NCI-H2227 (cell line): Measurements from ENCODE around the gene BMPR1A.

Experiments
- DNase-seq: peaks from one replicate; lab custom pipeline; 2025; ENCODE audit not compliant: unreplicated experiment; lab: John Stamatoyannopoulos, UW

BMPR1A gene

DNA sequence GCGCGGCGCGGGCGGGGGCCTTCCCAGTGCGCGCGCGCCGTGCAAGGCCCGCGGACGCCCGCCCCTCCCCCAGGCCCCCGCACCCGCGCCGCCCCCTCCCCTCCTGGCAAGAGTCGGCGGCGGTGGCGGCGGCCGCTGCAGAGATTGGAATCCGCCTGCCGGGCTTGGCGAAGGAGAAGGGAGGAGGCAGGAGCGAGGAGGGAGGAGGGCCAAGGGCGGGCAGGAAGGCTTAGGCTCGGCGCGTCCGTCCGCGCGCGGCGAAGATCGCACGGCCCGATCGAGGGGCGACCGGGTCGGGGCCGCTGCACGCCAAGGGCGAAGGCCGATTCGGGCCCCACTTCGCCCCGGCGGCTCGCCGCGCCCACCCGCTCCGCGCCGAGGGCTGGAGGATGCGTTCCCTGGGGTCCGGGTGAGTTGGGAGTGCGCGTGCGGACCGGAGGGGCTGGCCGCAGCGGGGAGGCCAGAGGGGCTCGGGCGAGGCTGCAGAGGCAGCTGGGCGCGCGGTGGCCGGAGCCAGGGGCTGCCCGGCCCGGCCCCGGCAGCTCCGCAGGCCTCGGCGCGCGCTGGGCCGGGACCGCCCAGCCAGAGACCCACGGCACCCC, at the start of gene BMPR1A:
Gene BMPR1A, plus strand, starts transcription at position 109 of the 602 bp plus-strand sequence. CDS start 119,400 bp downstream, outside the sequence.
- peak; percentile 63 for DNase-seq

DNA sequence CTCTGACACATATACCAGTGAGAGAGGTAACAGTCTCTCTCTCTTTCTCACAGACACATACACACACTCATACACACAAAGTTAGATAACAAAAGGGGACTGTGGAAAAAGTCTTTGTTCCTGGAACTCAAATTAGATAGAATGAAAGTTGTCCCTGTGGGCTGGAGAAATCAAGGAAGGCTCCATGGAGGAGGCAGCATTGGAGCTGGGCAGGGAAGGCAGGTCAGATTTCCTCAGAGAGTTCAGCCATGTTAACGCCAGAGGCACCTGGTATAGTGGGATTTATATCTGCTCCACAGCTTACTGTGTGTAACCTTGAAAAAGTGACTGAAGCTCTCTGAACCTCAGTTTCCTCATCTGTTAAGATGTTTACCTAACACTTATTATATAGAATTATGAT, 49.4 kb upstream of the BMPR1A start:
- DNase-seq: no peak

DNA sequence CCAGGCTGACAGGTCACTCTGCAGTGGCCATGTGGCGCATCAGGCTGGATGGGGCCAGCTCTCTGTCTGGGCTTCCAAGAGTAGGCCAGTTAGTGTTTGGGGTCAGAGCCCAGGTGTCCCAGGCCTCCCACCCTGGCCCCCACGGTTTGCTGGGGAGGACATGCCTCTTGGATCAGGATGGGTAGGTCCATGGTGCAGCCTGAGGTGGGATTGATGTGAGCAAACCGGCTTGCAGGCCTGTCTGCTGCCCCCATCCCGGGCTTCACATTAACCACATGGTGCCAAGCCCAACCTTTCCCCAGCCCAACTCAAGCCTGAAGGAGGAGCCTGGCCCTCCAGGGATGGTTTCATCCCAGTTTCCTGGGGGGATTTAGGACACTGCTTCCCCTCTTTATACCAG, 48.9 kb upstream of the BMPR1A start:
- DNase-seq: no peak

DNA sequence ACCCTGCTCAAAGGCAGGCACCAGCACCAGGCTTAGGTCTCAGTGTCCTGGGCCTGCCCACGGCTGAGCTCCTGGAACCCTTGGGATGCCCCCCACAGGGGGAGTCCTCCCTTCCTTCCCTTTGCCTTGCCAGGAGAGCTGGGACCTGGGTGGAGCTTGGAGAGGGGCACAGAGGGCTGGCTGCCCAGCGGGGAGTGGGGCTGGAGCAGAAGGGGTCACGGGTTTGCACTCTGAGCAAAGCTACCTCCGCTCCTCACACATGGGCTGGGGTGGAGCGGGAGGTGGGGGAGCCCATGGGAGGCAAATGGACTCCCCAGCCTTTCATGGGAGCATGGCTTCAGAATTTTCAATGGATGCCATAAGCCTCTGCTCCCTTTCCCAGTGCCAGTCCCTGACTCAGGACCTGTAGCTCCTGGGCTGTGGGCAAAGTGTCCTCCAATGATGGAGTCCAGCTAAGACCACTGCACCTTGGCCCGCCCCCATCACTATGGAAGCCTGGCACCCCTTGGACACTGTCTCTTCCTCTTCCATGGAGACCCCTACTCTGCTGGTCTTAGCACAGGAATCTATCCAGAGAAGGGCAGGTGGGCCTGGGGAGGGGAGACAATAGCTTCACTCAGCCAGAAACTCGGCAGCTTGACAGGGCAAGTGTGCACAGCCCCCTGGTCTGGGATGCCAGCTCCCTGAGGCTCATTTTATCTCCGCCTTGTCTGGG, 48.2 kb upstream of the BMPR1A start:
- DNase-seq: no peak

DNA sequence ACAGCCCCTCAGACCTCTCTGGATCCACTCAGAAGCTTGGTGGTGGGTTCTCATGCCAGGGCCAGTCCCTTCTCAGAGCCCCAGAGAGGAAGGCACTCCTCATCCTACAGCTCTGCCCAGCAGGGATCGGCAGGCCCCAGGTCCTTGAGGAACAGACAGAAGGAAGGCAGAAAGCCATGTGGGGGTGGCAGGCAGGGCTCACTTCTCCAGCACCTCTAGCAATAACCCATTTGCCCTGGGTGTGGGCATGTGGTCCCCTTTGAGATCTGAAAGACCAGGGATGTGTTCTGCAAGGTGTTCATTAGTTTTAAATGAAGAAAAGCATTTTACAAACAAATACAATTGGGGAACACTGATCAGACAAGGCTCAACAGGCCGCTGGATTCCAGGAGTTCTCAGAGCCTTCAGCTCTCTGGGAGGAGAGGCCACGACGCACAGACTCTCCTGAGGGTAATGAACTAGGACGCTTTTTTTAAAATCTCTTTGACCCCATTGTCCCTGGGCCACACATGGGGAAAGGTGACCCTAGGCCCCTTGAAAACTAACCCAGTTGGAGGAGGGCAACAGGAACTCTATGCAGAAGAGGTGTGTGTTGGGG, 47.5 kb upstream of the BMPR1A start:
- DNase-seq: no peak

DNA sequence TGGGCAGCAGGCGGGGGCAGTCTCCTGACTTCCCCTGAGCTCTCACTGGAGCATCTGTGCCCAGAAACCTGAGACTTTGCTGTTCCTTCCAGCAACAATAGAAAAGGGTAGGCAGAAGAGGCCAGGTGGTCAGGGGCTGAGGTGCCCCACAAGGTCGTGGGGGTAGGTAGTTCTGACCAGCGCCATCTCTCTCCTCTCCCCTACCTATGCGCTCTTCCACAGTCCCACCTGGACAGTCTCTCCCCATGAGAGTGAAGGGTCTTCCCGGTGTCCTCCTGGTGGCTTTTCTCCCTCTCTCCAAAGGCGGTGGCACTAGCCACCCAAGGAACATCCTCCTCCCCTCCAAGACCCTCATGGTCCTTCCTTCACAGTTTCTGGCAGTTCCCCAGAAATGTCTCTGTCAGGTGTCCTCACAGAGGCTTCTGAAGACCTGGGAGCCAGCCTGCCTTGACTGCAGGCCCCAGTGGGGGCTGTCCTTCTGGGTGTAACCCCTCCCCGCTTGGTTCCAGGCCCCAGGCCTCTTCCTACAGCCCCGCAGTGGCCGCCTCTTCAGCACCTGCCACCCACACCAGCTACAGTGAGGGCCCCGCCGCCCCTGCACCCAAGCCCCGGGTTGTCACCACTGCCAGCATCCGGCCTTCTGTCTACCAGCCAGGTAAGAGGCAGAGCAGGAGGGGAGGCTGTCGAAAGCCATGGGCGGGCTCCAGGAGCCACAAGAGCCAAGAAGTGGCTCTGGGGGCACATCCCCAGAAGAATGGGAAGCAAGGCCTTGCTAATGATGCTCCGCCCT, 46.8 kb upstream of the BMPR1A start:
- no peak for DNase-seq

DNA sequence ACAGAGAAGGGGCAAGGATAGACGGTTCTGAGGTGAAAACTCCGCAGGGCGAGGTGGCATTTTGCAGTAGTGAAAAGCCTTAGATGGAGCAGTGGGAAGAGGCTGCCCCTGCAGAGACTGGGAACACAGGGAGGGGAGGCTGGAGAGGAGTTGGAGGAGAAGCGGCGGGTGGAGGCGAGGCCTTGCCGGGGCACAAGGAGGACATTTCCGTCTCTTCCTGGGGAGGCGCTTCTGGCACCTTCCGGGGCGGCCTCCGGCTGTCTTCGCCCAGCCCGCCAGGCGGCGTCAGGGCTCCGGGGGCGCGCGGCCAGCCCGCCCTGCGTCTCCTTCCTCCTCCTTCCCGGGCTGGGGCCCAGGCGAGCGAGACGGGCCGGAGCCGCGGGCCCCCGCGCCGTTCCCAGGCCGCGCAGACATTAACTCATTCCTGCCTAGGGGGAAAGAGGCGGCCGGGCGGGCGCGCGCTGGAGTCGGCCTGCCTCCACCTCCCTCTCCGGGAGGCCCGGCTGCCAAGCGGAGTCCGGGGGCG, 45.4 kb upstream of the BMPR1A start:
- DNase-seq: peak; percentile 88

DNA sequence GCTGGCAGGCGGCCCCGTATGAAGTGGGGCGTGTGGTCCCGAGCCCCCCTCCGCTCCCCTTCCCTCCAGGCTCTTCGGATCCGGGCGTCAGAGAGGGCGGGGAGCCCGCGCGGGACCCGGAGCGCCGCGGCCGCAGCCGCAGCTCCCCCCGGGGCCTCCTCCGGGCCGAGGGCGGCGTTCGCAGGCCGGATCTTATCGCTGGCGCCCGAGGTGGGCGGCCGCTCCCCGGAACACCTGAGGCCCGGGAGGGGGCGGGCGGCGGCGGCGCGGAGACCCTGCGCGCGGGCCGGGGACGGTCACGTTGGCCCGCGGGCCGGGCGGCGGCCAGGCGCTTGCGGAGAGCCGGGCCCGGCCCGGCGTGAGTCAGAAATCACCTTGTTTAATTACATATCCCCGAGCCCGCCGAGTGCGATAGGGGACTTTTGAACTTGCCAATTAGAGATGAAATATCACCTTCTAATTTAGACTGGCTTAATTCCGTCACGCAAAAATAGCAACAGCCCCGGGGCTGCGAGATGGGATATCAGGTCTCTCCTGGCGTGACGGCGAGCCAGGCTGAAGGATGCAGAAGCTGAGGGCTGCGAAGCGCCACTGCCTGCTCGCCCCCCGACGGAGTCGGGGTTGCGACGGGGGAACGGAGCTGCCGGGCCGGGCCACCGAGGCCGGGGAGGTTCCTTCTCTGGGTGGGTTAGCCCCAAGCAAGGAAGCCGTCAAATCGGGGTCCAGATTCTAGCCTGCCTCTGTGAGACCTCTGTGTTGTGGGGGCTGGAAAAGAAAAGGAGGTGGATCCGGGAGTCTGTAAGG, 44.7 kb upstream of the BMPR1A start:
- DNase-seq: peak; percentile 72

DNA sequence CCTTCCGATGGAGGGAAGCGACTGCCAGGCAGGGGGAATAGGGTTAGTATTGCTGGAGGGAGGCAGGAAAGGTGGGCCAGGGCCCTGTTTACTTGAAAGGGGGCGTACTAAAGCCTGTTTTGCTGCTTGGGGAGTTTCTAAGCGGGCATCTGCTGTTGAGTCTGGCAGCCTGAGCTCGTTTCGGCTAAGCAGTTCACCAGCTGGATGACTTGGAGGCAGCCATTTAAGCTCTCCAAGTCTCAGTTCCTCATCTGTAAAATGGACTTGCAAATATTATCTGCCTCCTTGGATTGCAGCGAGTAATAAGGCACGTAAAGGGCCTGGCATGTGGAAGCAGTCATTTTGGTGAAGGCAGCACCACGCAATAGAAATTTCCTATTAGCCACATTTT, 44.1 kb upstream of the BMPR1A start:
- peak; percentile 65 for DNase-seq

DNA sequence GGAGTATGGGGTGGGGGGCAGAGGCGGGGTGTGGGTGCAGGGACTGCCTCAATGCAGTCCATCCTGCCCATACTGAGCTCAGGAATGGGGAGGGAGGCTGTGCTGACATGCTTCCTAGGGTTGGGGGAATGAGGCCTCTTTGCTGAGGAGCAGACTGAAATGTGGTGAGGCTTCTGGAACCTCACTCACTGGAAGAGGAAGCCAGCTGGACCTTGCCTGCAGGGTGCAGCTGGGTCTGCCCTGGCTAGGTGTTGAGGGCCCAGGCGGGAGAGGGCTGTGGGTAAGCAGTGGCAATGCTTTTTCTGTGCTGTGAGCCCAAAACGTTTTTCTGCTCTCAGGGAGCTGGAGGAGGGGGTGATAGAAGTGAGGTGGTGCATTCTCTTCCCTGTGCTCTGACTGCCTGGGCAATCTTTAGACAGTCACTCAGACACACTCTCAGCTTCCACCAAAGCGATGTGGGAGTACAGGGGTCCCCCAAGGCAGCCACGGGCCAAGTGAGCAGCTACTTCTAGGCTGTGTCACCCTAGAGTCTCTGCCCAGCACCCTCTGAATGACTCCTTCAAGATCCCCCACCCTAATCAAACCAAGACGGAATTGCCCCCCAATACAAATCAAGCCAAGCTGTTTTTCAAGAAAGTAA, 41.1 kb upstream of the BMPR1A start:
- DNase-seq: no peak

DNA sequence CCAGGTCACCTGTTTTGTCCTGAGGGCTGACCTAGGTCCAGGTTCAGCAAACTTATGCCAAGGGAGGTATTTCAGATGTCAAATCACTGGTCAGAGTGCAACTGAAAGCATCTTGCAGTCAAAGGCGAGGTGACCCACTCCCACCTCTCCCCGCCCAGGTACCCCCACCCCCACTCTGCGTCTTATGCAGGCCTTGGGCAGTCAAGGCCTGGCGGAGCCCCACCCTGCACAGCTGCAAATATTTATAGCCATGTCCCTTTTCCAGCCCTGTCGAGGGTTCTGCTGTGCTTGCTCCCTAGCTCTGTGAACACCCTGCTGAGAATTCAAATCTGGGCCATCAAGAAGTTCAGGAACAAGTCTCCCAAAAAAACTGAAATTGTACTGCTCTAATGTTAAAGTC, 40.6 kb upstream of the BMPR1A start:
- no peak for DNase-seq

DNA sequence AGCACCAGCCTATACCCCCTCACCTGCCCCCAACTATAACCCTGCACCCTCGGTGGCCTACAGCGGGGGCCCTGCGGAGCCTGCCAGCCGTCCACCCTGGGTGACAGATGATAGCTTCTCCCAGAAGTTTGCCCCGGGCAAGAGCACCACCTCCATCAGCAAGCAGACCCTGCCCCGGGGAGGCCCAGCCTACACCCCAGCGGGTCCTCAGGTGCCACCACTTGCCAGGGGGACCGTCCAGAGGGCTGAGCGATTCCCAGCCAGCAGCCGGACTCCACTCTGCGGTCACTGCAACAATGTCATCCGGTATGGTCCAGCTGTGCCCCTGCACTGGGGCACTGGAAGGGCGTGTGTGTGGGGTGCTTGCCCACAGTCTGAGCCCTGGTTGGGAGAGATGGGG, 40.0 kb upstream of the BMPR1A start:
- no peak for DNase-seq

DNA sequence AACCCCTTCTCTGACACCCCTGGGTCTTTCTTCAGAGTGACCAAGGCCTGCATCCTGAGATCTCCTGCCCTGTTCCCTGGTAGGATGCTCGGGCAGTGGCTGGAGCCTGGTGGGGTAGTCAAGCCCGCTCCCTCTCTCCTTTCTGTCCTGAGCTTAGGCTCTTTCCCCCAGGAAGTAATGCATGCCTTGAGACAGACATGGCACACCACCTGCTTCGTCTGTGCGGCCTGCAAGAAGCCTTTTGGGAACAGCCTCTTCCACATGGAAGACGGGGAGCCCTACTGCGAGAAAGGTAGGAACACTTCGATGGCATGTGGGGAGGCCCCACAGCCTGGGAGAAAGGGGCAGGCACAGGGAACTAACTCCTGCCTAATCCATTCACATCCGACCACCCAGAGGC, 37.9 kb upstream of the BMPR1A start:
- no peak for DNase-seq

DNA sequence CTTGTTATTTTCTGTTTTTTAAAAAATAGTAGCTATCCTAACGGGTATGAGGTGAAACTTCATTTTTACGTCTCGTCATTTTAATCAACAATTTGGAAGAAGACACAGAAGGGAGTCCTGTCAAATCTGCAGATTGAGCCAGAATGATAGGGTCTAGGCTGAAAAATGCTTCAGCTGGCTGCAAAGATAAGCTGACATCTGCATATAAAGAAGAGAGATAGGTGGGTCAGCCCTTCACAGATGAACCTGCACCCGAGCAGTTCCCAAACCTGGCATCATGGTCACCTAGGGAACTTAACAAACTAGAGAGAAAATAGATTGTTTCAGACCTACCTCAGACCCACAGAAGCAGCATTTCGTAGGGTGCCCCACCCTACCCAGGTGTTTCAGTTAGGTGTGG, 35.2 kb upstream of the BMPR1A start:
- DNase-seq: no peak

DNA sequence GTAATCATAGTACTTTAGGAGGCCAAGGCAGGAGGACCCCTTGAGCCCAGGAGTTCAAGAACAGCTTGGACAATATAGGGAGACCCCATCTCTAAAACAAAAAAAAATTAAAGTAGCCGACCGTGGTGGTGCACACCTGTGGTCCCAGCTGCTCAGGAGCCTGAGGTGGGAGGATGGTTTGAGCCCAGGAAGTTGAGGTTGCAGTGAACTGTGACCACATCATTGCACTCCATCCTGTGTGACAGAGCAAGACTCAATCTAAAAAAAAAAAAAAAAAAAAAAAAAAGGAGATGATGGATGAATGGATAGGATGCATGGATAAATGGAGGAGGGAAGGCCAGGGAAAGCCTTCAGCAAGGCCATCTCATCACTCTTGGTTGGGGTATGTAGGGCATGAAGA, 33.4 kb upstream of the BMPR1A start:
- no peak for DNase-seq

DNA sequence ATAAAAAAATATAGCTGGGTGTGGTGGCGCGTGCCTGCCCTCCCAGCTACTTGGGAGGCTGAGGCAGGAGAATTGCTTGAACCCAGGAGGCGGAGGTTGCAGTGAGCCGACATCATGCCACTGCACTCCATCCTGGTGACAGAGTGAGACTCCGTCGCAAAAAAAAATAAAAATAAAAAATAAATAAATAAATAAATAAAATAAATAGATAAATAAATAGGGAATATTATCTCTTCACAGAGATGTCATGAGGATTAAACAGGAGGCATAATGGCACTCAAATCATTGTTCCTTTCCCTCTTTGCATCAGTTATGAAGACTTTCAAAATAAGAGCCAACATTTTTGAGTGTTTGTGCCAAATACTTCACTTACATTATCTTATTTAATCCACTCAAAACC, 32.0 kb upstream of the BMPR1A start:
- DNase-seq: no peak

DNA sequence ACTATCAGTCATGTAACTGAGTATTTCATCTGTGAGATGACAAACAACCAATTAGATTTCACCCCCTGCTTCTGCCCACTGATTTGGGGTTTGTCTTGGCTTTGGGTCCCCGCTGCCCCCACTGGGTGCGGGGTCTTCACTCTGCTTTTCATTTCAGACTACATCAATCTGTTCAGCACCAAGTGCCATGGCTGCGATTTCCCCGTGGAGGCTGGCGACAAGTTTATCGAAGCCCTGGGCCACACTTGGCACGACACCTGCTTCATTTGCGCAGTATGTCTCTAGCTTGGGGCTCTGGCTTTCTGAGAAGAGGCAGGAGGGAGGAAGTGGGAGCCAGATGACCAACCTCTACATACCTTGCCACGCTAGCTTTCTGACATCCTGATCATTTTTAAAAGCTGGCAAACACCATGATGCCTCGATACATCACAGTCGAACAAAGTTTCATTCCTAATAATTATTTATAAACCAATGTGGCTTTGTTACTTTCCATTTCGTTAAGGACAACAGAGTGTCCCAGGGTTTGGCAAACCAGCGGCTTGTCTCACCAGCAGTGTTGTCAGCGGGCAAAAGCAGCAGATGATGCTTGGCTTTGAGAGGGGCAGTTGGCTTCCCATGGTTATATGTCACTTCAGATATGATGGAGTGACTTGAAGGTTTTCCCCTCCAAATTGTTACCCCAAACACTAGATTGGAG, 30.3 kb upstream of the BMPR1A start:
- DNase-seq: no peak

DNA sequence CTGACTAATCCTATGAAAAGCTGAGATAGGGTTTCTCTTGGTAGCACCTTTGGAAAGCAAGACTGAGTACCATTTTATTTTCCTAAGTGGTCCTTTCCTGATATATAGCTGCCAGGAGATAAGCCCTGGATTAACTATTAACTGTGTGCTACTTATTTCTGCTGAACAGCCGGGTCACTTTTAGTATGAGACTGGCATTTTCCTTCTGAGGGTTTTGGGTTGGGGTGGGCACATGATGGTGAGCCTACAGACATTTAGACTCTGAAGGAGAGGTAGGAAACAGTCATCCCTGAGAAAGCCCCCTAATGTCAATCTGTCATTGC, 29.8 kb upstream of the BMPR1A start:
- DNase-seq: no peak

DNA sequence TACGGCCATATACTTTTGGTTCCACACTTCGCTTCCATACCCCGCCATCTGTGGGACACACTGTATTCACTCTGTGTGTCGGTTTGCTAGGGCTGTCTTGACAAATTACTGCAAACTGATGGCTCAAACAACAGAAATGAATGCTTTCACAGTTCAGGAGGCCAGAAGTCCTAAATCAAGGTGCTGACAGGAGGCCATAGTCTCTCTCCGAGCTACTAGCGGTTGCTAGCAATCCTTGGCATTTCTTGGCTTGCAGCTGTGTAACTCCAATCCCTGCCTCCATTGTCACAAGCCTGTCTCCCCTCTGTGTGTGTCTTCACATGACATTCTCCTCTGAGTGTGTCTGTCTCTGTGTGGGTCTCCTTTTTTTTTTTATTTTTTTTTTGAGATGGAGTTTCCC, 28.9 kb upstream of the BMPR1A start:
- no peak for DNase-seq

DNA sequence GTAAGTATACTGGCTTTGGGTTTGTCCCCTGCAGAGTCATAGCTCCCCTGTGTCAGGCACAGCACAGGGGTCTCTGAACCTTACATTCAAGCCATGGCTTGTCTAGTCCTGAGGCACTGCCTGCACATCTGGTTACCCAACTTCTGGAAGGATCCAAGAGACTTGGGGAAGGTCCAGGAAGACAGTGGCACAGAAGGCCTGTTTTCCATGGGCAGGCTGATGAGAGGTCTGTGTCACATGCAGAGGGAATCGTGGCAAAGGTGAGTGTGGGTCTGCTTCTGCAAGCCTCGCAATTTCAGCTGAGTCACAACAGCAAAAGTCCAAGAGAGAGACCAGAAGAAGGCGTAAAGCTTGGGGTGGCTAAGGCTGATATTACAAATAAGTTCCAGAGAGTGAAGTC, 28.4 kb upstream of the BMPR1A start:
- DNase-seq: no peak
